Sciatic nerve (tissue), 2 donors: ENCODE data around the gene SPATA6. TPM values are rescaled to one million over a fixed set of nuclear protein-coding genes. Genes with fewer than 3 reads are reported as not detected.
"Not testable (repeated sequence)": the region's sequence is repeated elsewhere in the genome, so short reads cannot be mapped to it uniquely, and the experiment has no call there.

ENCODE experiments used
- ATAC-seq: fragments of 200-7000 bp; cut with Tn5 transposase; one replicate; pipeline ENCODE4 v1.9.1; 2020; ENCODE audit warnings: mild to moderate bottlenecking, moderate library complexity
- DNase-seq: peaks from one replicate; pipeline ENCODE4 v3.0.0-alpha.2; 2020; ENCODE audit warnings: low spot score
- intact Hi-C: fragments of 100-400 bp; cut with DNase I; formaldehyde crosslinking; loops from one replicate; pipeline ENCODE4 v1.14.2; 2022
- total RNA-seq: library from RNA; stranded (reverse); fragmentation: NEBNext Ultra II Directional; extraction: Animal tissue kit (Norgen Biotek cat#: 25700); gene quantifications from one replicate; pipeline ENCODE4 v1.2.1, GENCODE V29; 2021
- donor health status: DM: no; HTN: no; CAD: no.
- donor health status: DM: no; HTN: no; CAD: no.

Gene SPATA6
- total RNA-seq, 1 donor from 2014 or later: 70.3 TPM

- intact Hi-C loops, ATAC-seq, DNase-seq: not testable (repeated sequence)
Observed at GRCh38 chr1:48284696-48285420, 187.1 kb downstream of the SPATA6 start.

DNA sequence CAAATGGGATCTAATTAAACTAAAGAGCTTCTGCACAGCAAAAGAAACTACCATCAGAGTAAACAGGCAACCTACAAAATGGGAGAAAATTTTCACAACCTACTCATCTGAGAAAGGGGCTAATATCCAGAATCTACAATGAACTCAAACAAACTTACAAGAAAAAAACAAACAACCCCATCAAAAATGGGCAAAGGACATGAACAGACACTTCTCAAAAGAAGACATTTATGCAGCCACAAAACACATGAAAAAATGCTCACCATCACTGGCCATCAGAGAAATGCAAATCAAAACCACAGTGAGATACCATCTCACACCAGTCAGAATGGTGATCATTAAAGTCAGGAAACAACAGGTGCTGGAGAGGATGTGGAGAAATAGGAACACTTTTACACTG, 189.7 kb downstream of the SPATA6 start:
- DNase-seq, ATAC-seq, intact Hi-C loops: not testable (repeated sequence)

DNA sequence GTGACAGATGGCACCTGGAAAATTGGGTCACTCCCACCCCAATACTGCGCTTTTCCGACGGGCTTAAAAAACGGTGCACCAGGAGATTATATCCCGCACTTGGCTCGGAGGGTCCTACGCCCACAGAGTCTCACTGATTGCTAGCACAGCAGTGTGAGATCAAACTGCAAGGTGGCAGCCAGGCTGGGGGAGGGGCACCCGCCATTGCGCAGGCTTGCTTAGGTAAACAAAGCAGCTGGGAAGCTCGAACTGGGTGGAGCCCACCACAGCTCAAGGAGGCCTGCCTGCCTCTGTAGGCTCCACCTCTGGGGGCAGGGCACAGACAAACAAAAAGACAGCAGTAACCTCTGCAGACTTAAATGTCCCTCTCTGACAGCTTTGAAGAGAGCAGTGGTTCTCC, 194.6 kb downstream of the SPATA6 start:
- intact Hi-C loops, DNase-seq, ATAC-seq: not testable (repeated sequence)

GRCh38 chr1:48266576-48266975, 205.4 kb downstream of the SPATA6 start:
- no peak for ATAC-seq
- no peak for DNase-seq
- intact Hi-C loops: no loop called here

- intact Hi-C loops: no loop called here
- no peak for DNase-seq
- ATAC-seq: no peak
Observed at GRCh38 chr1:48263041-48263440, 209.0 kb downstream of the SPATA6 start.

GRCh38 chr1:48261881-48262400, 210.1 kb downstream of the SPATA6 start:
- DNase-seq: no peak
- ATAC-seq: no peak
- intact Hi-C loops: no loop called here

DNA sequence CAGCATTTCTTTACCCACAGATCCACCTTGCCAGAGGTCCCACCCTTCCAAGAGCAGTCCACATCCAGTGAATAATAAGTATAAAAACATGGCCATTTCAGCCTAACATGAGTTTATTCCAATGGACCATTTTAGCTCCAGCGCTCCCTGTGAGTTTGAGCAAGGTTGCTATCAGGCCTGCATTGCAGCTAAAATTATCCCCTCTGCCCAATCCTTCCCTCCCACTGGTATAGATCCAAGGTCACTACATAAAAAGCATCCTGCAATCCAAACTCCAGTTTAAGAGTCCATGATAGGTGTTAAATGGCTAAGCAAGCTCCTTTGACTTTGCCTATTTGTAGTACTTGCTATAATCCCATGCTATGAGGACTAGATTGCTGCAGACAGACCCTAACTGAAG, 213.9 kb downstream of the SPATA6 start:
- ATAC-seq (no peak), DNase-seq (no peak)
- intact Hi-C loops: no loop called here

DNA sequence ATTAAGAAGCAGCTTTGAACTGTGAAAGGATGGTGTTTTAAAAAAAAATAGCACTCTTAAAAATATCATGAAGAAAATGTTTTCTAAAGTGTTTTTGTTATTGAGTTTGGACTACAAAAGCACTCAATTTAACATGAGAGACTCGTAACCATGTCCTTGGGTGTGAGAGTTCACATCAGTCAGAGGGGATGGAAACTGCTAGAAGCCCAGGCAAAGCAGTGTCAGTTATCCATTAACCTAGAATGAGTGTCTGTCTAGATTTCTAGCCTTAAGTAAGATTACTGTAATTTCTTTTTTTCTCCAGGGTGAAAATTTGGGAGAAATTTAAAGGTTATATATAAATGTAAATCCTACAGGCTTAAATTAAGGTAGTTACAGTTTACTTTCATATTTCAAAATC, 217.8 kb downstream of the SPATA6 start:
- intact Hi-C loops: no loop called here
- DNase-seq (no peak), ATAC-seq (no peak)

GRCh38 chr1:48251821-48252220, 220.2 kb downstream of the SPATA6 start:
- no peak for DNase-seq
- ATAC-seq: no peak
- intact Hi-C loops: no loop called here

GRCh38 chr1:48251323-48251722, 220.7 kb downstream of the SPATA6 start:
- DNase-seq: no peak

DNA sequence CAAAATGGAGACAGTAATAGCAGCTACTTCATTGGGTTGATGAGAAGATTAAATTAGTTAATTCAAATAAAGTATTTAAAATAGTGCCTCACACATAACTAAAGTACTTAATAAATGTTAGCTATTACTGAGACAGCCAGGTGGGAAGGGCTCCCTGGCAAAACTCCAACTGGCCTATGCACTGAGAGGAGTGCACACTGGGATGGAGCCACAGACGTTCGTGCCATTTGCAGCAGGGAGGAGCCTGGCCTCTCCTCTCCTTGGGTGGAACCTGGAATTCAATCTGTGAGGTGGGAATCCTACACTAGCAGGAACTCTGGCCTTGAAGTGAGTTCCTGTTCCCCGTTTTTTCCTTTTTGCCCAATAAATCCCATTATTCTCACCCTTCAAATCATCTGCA, 221.4 kb downstream of the SPATA6 start:
- intact Hi-C loops: no loop called here
- ATAC-seq: no peak

More at GRCh38 chr1:48251323-48251722, 220.7 kb downstream of the SPATA6 start:
- intact Hi-C loops: no loop called here
- no peak for ATAC-seq

GRCh38 chr1:48249868-48250267, 222.1 kb downstream of the SPATA6 start:
- DNase-seq: no peak
- intact Hi-C loops: no loop called here
- ATAC-seq: no peak

More for the DNA sequence above, 221.4 kb downstream of the SPATA6 start:
- DNase-seq: no peak

DNA sequence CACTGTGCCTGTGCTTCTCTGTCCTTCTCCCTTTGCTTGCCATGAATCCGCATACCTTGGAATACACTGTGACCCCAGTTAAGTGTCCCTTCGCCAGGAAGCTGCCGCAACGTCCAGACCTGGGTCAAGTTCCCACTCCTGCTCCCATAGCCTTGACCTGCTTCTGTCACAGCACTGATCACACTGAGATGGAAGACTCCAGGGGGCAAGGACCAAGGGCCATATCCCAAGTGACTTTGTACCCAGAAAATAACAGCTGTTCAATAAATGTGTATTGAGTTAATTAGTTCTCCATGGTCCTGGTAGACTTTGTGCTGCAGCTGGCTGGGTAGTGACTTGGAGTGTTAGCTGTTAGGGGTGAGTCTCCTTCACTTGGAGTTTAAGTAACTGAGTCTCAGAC, 223.6 kb downstream of the SPATA6 start:
- DNase-seq: no peak
- intact Hi-C loops: no loop called here
- no peak for ATAC-seq

DNA sequence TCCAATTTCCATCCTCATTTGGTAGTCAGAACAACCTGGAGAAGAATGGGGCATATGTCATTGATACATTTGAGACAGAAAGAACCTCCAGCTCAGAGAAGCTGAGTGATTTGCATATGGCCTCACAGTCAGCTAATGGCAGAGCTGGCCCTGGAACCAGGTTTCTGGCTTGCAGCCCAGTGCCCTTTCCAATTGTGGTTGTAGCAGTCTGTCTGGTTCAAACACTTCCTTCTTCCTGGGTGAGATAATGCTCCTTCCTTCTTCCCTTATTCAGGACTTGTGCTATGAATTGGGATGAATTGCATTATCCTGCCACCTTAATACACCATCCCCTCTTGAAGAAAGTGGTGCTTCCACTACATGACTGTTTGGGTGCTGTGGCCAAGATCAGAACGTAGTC, 225.3 kb downstream of the SPATA6 start:
- ATAC-seq (peak; percentile 50), DNase-seq (no peak)
- intact Hi-C loops: no loop called here

Other genes starting within 250 kb of the SPATA6 start
- 0.40 TPM for gene SLC5A9, start 249.5 kb downstream of the SPATA6 start, total RNA-seq